ENCODE data around the gene SPTBN1.

DNA sequence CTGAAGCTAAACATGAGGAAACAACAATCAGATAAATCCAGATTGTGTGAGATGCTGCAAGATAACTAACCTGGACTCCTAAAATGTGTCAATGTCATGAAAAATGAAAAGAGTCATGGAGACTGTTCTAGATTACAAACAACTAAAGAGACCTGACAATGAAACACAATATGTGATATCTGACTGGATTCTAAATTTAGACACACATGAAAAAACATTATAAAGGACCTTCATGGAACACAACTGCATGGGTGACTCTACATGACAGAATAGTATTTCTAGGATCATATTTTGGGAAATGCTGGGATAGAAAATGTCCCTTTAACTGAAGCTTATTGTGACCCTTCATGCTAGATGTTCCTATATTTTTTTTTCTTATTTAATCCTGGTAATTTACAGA lies 18.5 kb upstream of the SPTBN1 start:
- TF ChIP-seq, protein P1, sequence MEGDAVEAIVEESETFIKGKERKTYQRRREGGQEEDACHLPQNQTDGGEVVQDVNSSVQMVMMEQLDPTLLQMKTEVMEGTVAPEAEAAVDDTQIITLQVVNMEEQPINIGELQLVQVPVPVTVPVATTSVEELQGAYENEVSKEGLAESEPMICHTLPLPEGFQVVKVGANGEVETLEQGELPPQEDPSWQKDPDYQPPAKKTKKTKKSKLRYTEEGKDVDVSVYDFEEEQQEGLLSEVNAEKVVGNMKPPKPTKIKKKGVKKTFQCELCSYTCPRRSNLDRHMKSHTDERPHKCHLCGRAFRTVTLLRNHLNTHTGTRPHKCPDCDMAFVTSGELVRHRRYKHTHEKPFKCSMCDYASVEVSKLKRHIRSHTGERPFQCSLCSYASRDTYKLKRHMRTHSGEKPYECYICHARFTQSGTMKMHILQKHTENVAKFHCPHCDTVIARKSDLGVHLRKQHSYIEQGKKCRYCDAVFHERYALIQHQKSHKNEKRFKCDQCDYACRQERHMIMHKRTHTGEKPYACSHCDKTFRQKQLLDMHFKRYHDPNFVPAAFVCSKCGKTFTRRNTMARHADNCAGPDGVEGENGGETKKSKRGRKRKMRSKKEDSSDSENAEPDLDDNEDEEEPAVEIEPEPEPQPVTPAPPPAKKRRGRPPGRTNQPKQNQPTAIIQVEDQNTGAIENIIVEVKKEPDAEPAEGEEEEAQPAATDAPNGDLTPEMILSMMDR (IDR thresholded peaks at IDR 0.05), result no peak
- TF ChIP-seq POLR2A (IDR thresholded peaks at IDR 0.05), result no peak

Measured in uterus (tissue), 2 donors.